Panc1 (cell line): ENCODE measurements around the gene MYBPC3.

Source experiments
- POLR2AphosphoS5 ChIP-seq: IDR thresholded peaks from 2 replicates; pipeline ENCODE4 v1.6.1; 2012; ENCODE audit warnings: mild to moderate bottlenecking, low read depth, low read length, moderate library complexity
- TF ChIP-seq, protein P1 (sequence below): fragments of 450-650 bp; IDR thresholded peaks from 2 replicates; pipeline ENCODE4 v1.5.1; 2017; ENCODE audit warnings: mild to moderate bottlenecking

DNA sequence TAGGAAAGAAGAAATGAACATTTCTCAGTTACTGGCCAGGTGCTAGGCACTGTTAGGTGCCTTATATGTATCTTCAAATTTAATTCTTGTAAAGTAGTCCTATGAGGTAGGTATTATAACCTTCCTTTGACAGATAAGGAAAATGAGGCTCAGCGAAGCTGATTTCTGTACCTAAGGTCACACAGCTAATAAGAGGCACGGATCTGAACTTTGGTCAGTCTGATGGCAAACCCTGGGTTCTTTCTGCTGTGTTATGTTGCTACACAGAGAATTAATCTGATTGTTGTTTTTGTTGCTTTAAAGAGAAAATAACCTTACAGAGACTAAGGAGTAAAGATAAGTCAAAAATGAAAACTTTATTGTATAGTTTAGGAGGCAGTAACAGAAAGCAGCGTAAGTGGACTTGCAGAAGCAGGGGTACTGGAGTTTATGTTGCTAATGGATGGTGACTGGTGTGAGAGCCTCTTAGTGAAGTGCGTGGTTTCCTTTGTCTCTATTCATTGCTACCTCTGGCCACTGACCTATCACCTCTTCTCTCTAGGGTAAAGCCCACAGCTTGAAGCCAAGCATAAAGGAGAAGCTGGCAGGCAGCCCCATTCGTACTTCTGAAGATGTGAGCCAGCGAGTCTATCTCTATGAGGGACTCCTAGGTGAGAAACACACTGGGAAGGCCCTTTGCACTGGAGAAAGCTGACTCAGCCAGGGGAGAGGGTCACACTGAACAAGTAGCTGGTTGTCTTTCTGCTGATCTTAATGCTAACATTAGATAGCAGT lies 44.3 kb downstream of the MYBPC3 start:
- TF ChIP-seq, protein P1, sequence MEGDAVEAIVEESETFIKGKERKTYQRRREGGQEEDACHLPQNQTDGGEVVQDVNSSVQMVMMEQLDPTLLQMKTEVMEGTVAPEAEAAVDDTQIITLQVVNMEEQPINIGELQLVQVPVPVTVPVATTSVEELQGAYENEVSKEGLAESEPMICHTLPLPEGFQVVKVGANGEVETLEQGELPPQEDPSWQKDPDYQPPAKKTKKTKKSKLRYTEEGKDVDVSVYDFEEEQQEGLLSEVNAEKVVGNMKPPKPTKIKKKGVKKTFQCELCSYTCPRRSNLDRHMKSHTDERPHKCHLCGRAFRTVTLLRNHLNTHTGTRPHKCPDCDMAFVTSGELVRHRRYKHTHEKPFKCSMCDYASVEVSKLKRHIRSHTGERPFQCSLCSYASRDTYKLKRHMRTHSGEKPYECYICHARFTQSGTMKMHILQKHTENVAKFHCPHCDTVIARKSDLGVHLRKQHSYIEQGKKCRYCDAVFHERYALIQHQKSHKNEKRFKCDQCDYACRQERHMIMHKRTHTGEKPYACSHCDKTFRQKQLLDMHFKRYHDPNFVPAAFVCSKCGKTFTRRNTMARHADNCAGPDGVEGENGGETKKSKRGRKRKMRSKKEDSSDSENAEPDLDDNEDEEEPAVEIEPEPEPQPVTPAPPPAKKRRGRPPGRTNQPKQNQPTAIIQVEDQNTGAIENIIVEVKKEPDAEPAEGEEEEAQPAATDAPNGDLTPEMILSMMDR, result no peak
- TF ChIP-seq POLR2AphosphoS5, result no peak
